ENCODE measurements around the gene TMEM184A.

- TF ChIP-seq POLR2AphosphoS5 (IDR thresholded peaks at IDR 0.05; ENCODE audit: borderline replicate concordance, low read depth, low read length) (no peak), EZH2 (IDR thresholded peaks at IDR 0.05) (no peak)
Measured at GRCh38 chr7:1555813-1556543, at the start of gene TMEM184A.

Data from SK-N-MC (cell line).